Measurements from ENCODE around the gene SUZ12. TPM values are rescaled to one million over a fixed set of nuclear protein-coding genes. Genes with fewer than 3 reads are reported as not detected.
"Not testable (repeated sequence)": the region's sequence is repeated elsewhere in the genome, so short reads cannot be mapped to it uniquely, and the experiment has no call there.

The SUZ12 gene
- total and polyA plus RNA-seq, 2 donors = 24.3 to 33.0 TPM

DNA sequence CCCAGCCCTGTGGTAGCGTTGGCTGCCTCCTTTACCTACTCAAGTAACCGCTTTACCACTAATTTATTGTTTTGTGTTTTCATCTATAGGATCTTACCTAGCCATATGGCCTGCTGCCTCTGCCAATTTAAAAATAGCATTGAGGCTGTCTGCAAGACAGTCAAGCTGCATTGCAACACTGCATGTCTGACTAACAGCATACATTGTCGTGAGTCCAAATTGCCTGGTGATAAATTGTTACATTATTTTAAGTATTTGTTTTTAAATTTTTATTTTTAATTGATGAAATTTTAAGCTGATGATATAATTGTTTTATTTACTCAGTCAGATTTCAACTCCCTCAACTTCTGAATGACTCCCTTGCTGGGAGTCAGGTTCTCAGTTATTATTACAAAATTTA is 108.8 kb downstream of the SUZ12 start:
- DNase-seq (ENCODE audit: low read depth in 6 of 9, low spot score in 9 of 9) = not testable (repeated sequence)
- WGBS = 96% methylated on average over 3 of the region's 3 CpGs

GRCh38 chr17:32047663-32048062 is 110.9 kb downstream of the SUZ12 start:
- not testable (repeated sequence) for H3K4me1 ChIP-seq (ENCODE audit: control insufficient read depth in 2 of 2, insufficient read depth in 2 of 2, low read length in 2 of 2); H3K27ac ChIP-seq (ENCODE audit: low read depth in 1 of 2, low read length in 1 of 2); H3K27me3 ChIP-seq (ENCODE audit: control insufficient read depth in 2 of 2, insufficient read depth in 1 of 2, low read length in 1 of 2); H3K4me3 ChIP-seq (ENCODE audit: low read length in 2 of 2); H3K9me3 ChIP-seq (ENCODE audit: control insufficient read depth in 2 of 2, insufficient read depth in 1 of 2, low read length in 1 of 2); DNase-seq (ENCODE audit: low read depth in 6 of 9, low spot score in 9 of 9); H3K36me3 ChIP-seq (ENCODE audit: control insufficient read depth in 2 of 2, insufficient read depth in 2 of 2, low read length in 1 of 2)
- over 99% methylated on average over 6 of the region's 6 CpGs for WGBS

More for the DNA sequence above, 108.8 kb downstream of the SUZ12 start:
- H3K4me3 ChIP-seq (ENCODE audit: low read length in 2 of 2); H3K27ac ChIP-seq (ENCODE audit: low read depth in 1 of 2, low read length in 1 of 2); H3K27me3 ChIP-seq (ENCODE audit: control insufficient read depth in 2 of 2, insufficient read depth in 1 of 2, low read length in 1 of 2); H3K4me1 ChIP-seq (ENCODE audit: control insufficient read depth in 2 of 2, insufficient read depth in 2 of 2, low read length in 2 of 2); H3K9me3 ChIP-seq (ENCODE audit: control insufficient read depth in 2 of 2, insufficient read depth in 1 of 2, low read length in 1 of 2): not testable (repeated sequence)
- peaks cover 16 to 18% of the 10 kb centered on the region in 2 donors for H3K36me3 ChIP-seq (ENCODE audit: control insufficient read depth in 2 of 2, insufficient read depth in 2 of 2, low read length in 1 of 2)

Other genes starting within 250 kb of the SUZ12 start
- gene COPRS, start 77.8 kb upstream of the SUZ12 start, total RNA-seq = 22.1 TPM
- 35.3 TPM for gene COPRS, start 77.8 kb upstream of the SUZ12 start, polyA plus RNA-seq
- gene UTP6, start 35.3 kb upstream of the SUZ12 start, total RNA-seq = 65.7 TPM
- gene UTP6, start 35.3 kb upstream of the SUZ12 start, polyA plus RNA-seq = 125 TPM
- 16.3 TPM for gene LRRC37B, start 70.4 kb downstream of the SUZ12 start, total RNA-seq
- gene LRRC37B, start 70.4 kb downstream of the SUZ12 start, polyA plus RNA-seq = 31.4 TPM
- gene RHOT1, start 205.5 kb downstream of the SUZ12 start, total RNA-seq = 43.9 TPM
- gene RHOT1, start 205.5 kb downstream of the SUZ12 start, polyA plus RNA-seq = 51.6 TPM